ENCODE results near the gene HOMEZ. TPM values are rescaled to one million over a fixed set of nuclear protein-coding genes. Genes with fewer than 3 reads are reported as not detected.

HOMEZ gene
- total and polyA plus RNA-seq, 2 experiments from 2014 or later, result 5.3 to 7.9 TPM

DNA sequence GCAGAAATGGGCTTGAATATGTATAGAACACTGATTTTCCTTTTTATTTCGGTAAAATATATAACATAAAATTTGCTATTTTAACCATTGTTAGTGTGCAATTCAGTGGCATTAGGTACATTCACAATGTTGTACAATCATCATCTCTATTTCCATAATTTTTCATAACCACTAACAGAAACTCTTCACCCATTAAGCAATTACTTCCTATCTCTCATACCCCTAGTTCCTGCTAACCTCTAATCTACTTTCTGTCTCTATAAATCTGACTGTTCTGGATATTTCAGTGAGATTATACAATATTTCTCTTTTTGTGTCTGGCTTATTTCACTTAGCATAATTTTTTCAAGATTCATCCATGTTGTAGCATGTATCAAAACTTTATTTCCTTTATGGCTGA, 57.1 kb downstream of the HOMEZ start:
- Histone ChIP-seq H3K27ac (ENCODE audit: low read depth) (no peak overlapping the region), H4K20me1 (replicated peaks; ENCODE audit: insufficient read depth) (no peaks in the 10 kb centered on the region), H3K9me2 (ENCODE audit: insufficient read depth) (no peaks in the 10 kb centered on the region), H2AFZ (no peak overlapping the region), H3F3A (replicated peaks; ENCODE audit: low read depth) (no peaks in the 10 kb centered on the region), H3K79me2 (replicated peaks; ENCODE audit: insufficient read depth) (no peaks in the 10 kb centered on the region), H3K36me3 (ENCODE audit: insufficient read depth) (no peaks in the 10 kb centered on the region), H3K27me3 (ENCODE audit: insufficient read depth) (no peaks in the 10 kb centered on the region), H3K4me3 (no peak overlapping the region), H3K4me1 (ENCODE audit: insufficient read depth) (no peaks in the 10 kb centered on the region), H3K4me2 (no peak overlapping the region)
- Mint-ChIP-seq H3K4me1 (no peaks in the 10 kb centered on the region), H3K27me3 (ENCODE audit: insufficient read depth, low read depth, poor library complexity) (peaks cover 6% of the 10 kb centered on the region), H3K36me3 (ENCODE audit: low read depth) (peaks cover 16% of the 10 kb centered on the region; the same call in 2 of the 3 replicates), H3K27ac (no peak overlapping the region), H3K9me3 (peaks cover 36% of the 10 kb centered on the region), H3K4me3 (no peak overlapping the region)
- TF ChIP-seq ZNF331 (CRISPR knock-in tag; IDR thresholded peaks at IDR 0.05; ENCODE audit: low read depth) (no peak), ETS1 (IDR thresholded peaks at IDR 0.05) (no peak), STAT1 (IDR thresholded peaks at IDR 0.05; ENCODE audit: unreplicated experiment) (no peak), EZH2 (IDR thresholded peaks at IDR 0.05; ENCODE audit: low read depth, unreplicated experiment) (no peak), ZNF462 (CRISPR knock-in tag; IDR thresholded peaks at IDR 0.05) (no peak), POLR2AphosphoS5 (IDR thresholded peaks at IDR 0.05; ENCODE audit: low read depth) (no peak), ZNF114 (CRISPR knock-in tag; IDR thresholded peaks at IDR 0.05) (no peak), EZH2phosphoT487 (IDR thresholded peaks at IDR 0.05; ENCODE audit: unreplicated experiment) (no peak), JUNB (IDR thresholded peaks at IDR 0.05; ENCODE audit: unreplicated experiment) (no peak), CREB1 (CRISPR knock-in tag; IDR thresholded peaks at IDR 0.05; ENCODE audit: low read depth) (no peak), NANOG (IDR thresholded peaks at IDR 0.05; ENCODE audit: borderline replicate concordance) (no peak)
- TF ChIP-seq, protein P1, sequence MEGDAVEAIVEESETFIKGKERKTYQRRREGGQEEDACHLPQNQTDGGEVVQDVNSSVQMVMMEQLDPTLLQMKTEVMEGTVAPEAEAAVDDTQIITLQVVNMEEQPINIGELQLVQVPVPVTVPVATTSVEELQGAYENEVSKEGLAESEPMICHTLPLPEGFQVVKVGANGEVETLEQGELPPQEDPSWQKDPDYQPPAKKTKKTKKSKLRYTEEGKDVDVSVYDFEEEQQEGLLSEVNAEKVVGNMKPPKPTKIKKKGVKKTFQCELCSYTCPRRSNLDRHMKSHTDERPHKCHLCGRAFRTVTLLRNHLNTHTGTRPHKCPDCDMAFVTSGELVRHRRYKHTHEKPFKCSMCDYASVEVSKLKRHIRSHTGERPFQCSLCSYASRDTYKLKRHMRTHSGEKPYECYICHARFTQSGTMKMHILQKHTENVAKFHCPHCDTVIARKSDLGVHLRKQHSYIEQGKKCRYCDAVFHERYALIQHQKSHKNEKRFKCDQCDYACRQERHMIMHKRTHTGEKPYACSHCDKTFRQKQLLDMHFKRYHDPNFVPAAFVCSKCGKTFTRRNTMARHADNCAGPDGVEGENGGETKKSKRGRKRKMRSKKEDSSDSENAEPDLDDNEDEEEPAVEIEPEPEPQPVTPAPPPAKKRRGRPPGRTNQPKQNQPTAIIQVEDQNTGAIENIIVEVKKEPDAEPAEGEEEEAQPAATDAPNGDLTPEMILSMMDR (conservative IDR thresholded peaks at IDR 0.05; ENCODE audit: low read depth in 2 of 2), result no peak
- TF ChIP-seq, protein P2, sequence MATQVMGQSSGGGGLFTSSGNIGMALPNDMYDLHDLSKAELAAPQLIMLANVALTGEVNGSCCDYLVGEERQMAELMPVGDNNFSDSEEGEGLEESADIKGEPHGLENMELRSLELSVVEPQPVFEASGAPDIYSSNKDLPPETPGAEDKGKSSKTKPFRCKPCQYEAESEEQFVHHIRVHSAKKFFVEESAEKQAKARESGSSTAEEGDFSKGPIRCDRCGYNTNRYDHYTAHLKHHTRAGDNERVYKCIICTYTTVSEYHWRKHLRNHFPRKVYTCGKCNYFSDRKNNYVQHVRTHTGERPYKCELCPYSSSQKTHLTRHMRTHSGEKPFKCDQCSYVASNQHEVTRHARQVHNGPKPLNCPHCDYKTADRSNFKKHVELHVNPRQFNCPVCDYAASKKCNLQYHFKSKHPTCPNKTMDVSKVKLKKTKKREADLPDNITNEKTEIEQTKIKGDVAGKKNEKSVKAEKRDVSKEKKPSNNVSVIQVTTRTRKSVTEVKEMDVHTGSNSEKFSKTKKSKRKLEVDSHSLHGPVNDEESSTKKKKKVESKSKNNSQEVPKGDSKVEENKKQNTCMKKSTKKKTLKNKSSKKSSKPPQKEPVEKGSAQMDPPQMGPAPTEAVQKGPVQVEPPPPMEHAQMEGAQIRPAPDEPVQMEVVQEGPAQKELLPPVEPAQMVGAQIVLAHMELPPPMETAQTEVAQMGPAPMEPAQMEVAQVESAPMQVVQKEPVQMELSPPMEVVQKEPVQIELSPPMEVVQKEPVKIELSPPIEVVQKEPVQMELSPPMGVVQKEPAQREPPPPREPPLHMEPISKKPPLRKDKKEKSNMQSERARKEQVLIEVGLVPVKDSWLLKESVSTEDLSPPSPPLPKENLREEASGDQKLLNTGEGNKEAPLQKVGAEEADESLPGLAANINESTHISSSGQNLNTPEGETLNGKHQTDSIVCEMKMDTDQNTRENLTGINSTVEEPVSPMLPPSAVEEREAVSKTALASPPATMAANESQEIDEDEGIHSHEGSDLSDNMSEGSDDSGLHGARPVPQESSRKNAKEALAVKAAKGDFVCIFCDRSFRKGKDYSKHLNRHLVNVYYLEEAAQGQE (IDR thresholded peaks at IDR 0.05; ENCODE audit: unreplicated experiment), result no peak
- ATAC-seq, result no peak
- no peak for DNase-seq (ENCODE audit: low spot score)
